ENCODE data around the gene PDE3A.

Gene PDE3A

DNA sequence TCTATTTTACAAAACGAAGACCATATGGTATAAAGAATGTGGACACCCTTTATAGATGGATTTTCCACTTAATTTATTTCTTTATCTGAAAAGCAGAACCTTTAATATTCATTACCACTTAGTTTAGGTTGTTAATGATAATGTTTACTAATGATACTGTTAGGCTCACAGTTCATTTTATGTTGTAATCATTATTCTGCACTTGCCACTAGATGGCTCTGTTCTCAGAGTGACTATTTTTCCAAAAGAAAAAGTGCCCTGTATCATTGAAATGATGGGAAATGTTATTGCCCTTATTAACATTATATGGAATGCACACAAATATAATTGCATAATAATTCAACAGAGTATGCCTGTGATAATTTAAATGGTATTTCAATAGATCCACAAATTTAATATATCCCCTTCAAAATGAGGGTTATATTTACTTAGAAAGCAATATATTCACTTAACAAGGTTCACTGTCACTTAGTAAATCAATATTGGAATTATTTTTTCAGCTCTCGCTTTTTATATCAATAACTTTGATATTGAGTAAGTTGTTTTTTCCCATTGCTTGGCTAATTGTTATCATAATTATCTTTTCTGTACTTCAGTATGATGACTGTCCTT is 95.7 kb downstream of the PDE3A start:
- DNase-seq: no peak

DNA sequence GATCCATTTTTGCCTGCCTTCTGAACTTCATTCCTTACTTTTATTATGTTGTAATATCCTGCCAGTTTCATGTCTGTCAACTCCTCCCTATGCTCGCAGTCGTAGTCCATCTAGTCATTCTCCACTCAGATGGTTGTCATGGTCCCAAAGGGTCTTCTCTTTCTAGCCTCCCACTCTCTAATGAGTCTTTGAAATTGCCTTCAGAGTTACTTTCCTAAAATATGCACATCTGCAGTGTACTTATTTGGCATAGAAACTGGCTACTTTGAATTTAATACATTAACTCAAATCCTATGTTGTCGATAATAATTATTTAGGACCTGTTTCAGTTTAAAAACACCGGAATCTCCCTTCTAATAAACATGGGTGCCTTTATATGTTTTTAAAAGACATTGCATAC is 101.0 kb downstream of the PDE3A start:
- DNase-seq: no peak

DNA sequence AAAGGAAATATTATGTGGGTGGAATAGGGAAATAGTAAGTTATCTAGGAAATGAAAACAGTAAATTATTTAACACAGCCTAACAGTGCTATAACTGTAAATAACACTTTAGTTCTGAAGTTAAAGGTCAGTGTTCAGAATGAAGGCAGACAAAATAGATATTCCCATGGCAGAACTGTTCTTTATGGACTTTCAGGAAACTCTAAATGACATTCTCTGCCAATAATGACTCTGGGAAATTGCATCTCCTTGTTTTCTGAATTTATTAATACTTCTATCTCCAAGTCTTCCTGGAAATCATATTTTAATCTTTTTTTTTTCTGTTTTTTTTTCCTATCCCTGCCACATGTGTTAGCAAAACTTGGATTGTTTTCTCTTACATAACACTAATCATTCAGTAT is 101.4 kb downstream of the PDE3A start:
- DNase-seq: no peak

DNA sequence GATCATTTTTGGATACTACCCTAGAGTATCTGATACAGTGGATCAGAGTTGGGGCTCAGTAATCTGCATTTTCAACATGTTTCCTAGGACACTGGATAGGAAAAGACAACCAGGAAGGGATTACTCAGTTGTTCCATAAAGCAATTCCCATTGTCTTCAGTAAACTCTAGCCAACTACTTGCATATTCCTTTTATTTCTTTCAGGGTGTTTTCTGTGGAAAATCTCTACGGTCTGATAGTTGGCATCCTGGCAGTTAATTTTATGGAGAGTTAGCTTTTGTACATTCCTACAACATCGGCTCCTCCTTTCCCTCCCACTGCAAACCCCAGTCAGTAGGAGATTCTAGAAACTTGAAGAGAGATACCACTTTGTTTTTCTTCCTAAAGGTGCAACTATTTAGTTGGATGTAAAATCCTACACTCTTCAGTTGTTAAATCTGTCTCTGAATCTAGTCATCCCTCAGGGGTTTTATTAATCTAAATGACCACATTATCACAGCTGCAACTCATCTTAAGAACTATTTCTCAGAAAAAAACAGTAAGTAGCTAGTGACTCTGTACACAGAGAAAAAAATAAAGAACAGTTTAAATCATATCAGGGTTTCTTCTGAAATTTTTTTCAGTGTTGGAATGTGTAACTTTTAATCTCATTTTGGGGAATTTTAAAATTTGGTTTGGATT is 103.9 kb downstream of the PDE3A start:
- no peak for DNase-seq

DNA sequence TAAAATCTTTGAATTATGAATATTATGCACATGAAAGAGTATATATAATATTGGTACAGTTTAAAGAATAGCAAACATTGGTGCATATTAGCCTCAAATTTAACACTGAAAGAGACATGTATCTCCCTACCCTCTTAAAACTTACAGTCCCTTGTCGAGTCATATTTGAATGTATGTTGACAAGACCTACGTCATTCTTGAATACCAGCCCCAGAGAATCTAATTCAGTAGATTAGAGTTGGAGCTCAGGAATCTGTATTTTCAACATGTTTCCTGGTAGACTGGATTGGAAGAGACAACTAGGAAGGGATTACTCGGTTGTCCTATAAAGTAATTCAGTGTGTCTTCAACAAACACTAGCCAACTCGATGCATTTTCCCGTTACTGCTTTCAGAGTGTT is 104.8 kb downstream of the PDE3A start:
- DNase-seq: no peak

DNA sequence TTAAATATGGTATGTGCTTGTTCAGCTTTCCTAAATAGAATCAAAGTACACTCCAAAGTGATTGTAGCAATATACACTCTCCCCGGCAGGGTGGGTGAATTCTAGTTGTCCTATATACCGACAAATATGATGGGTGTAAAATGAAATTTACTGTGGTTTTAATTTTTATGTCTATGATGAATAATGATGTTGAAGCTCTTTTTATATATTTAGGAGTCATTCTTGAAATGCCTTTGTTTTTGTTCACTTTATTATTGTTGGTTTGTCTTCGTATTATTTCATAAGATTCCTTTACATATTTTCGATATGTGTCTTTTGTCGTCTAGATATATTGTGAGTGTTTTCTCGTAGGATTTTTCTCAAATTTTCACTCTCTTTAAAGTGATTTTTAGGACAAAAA is 105.7 kb downstream of the PDE3A start:
- no peak for DNase-seq

DNA sequence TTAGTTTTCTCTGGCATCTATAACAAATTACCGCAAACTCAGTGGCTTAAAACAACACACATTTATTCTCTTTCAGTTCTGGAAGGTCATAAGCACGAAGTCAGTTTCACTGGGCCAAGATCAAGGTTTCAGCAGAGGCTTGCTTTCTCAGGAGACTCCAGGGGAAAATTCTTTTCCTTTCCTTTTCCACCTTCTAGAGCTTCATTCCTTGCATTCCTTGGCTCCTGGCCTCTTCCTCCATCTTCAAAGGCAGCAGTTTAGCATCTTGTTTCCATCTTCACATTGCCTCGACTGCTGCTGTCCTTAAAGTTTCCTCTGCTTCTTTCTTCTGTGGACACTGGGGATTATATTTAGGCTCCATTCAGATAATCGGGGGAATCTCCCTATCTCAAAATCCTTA is 106.1 kb downstream of the PDE3A start:
- no peak for DNase-seq

DNA sequence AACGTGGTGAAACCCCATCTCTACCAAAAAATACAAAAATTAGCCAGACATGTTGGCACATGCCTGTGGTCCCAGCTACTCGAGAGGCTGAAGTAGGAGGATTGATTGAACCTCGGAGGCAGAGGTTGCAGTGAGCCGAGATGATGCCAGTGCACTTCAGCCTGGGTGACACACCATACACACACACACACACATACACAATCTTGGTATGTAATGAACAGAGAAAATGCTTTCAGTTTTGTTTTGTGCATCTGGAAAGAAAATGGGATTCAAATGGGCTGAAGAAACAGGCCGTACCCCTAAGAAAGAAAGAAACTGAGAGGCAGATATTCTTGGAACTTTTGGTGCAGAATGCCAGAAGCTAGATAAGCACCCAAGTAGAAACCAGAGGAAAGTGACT is 107.2 kb downstream of the PDE3A start:
- no peak for DNase-seq

DNA sequence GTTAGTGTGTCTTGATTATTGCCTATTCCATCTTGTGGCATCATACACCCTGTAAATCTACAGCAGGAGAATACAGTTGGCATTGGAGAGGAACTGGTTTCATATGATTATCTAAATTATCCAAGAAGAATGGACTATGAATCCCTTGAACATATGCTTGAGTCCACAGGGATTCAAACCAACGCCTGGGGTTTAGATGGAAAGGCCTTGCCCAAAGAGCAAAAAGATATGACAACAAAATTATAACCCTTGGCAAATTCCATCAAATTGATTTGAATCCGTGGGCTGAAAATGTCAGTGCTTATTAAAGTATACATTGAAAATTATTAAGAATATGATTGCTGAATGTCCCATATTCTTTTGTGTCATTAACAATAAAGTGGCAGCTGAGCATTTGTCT is 108.2 kb downstream of the PDE3A start:
- no peak for DNase-seq

DNA sequence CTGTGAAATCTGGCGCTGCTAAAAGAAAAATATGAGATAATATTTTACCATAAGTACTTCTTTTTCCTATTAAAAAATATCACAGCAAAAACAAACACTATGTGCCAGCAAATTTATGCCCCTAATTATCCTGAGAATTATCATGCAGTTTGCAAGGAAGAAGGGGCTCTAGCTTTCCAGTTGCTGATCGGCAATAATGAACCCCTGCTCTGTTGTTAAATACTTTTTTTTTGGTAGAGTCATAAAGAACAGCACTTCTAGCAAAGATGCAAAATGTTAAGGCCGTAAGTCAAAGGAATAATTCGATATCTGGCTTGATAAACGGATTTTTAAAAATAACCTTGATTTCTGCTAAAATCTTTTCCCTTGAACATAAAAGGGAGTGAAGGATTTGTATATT is 108.9 kb downstream of the PDE3A start:
- no peak for DNase-seq

DNA sequence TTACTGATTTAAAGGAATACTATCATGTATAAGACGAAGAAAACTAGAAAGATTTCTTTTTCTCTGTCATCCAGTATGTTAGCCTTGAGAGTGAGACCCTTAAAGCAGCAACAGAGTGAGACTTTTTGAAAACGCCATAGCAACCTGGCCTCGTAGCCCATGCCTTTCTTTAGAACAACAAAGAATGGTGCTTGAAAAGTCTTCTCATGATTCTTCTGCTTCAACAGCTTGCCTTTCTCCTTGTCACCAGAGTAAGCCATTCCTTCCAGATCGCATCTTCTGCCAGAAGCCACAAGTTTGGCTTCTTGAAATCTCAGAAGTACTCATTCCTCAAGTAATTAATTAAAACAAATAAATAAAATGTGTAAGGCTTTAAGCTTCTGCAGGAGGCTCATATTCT is 109.3 kb downstream of the PDE3A start:
- DNase-seq: no peak

DNA sequence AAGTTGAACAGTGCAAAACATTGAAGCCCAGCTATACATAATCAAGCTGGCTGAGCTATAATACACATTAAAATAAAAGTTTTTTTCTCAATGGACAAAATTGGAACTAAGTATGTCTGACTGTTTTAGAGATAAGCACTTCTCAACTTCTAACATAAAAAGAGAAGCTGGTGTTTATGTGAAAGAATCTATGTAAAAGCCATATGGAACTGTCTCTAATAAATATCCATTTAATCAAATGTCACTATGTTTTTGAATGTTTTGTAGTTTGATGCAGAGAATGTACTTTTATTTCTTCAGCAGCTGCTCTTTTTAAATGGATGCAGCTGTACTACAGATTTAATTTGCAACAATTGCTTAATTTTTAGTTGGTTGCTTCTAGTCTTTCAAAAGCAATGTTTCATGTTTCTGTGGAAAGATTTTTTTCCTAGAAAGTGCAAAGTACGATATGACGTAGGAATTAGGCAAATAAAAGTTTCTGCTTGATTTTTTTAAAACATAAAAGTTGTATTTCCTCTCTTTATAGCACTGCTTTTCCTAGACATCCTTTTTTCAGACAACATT is 114.2 kb downstream of the PDE3A start:
- DNase-seq: no peak

DNA sequence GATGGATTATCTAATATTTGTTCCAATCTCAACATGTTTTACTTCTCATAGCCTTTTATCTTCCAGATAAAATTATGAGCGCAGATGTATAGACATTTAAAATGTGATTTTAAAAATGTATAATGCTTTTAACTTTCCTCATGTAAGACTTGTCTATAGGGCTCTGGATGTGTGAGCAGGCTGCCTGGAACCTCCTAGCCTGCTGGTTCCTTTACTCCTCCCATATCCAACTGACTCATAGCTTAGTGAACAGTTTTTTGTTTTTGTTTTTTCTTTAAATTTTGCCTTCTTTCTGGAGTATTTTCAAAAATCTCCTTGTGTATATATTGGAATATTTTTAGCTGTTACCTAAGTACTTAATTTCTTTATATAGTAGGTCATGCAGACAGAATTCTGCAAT is 115.4 kb downstream of the PDE3A start:
- DNase-seq: no peak

DNA sequence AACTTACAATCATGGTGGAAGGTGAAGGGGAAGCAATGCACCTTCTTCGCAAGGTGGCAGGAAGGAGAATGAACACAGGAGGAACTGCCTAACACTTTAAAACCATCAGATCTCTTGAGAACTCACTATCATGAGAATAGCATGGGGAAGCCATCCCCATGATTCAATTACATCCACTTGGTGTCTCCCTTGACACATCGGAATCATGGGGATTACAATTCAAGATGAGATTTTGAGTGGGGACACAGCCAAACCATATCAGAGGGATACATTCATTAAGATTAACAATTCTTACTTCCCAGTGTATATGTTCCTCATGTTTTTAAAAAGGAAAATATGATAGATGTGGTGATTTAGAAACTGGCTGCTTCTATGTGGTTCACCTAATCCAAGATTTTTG is 117.9 kb downstream of the PDE3A start:
- no peak for DNase-seq

DNA sequence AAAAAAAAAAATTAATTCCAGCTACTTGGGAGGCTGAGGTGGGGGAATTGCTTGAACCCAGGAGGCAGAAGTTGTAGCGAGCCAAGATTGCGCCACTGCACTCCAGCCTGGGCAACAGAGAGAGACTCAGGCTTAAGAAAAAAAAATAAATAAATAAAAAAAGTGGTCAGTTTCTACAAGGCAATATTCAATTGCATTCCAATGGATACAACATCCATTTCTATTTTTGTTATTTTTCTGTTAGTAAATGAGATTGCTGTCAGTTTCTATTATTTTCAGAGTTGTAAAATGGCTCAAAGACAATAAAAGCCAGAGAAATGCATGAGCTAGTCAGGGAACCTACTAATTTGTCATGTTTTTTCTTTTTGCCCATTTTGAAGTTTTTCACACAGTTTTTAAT is 119.2 kb downstream of the PDE3A start:
- DNase-seq: no peak

DNA sequence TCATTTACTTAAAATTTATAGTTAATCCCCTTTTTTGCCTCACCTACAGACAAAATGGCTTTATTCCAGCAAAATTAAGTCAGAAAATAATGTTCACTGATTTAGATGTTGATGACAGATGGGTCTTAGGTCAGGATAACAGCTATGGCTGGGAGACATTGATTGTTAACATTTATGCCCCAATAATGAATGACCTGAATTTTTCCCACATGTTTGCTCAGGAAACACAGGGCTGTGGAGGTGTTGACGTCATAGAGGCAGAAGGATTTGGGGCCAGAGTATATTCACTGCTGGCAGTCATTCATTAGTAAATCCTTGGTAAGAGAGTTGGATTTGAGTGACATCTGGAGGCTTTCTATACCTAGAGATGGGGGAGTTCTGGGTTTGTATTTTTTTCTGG is 121.3 kb downstream of the PDE3A start:
- no peak for DNase-seq

DNA sequence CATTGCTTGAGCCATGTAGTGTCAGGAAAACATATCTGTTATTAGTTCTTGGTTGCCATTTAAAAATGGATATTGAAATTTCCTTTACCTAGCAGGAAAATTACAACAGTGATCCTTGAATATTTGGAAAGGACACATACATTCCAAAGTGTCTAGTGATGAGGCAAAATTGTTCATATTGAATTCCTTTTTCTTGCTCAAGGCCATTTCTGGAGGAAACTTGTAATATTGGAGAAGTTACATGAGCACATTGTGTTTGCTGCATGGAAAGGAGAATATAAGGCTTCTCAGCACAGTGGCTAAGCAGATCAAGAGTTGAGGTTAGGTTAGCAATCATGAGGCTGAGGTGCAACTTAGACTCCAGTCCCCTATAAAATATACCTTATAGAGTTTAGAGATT is 121.9 kb downstream of the PDE3A start:
- no peak for DNase-seq

DNA sequence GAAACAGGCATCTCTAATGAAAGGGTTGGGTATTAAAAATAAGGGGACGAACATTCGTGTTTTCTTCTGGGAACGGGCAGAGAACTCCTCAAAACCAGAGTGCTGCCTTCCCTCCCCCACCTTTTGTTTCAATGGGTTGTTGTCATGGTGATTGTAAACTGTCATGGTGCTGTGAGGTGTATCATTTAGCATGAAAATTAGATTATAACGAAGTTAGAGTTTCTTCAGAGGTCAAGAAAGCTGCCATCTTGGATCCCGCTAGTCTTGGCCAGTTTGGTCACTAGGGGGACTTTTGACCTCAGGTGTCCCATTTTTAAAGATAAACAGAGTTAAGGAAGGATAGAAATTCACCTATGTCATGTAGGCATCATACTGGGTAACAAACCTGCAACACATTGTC is 123.0 kb downstream of the PDE3A start:
- no peak for DNase-seq

DNA sequence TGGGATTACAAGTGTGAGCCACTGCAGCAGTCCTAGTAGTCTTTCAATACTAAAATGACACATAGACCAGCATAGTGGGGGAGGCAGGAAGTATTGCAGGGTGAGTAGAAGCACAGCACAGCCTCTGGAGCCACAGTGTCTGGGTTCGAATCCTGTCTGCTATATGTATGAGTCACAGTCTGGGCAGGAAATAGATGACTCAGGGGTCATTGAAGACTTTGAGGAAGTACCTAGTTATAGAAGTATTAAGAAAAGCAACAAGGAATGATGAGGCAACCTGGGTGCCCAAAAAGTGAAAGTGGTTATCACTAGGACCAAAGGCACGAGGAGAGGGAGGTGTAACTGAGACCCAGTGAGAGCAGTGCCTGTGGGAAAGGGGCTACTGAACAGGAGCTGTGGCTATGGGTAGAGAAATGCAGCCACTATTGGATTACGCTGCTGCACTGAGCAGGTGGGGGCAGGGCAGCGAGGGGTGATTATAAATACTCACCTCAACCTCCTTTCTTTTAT is 124.0 kb downstream of the PDE3A start:
- peak in 1 of 2 donors; percentile 12 for DNase-seq

DNA sequence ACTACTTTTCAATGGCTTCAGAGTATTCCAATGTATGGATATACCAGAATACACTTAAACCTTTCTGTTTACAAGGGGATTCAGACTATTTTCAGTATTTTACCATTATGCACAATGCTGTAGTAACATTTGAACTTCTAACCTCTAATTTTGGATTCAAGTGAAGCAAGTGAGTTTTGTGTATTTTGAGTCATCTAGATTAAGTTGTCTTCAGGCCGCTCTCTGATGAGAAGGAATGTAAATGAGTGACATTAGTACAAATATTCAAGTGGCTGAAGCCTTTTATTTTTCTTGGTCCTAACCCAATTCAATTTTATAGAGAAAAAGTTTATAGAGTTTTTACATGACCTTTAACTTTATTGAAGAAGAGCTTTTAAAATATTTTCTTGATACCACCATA is 125.6 kb downstream of the PDE3A start:
- DNase-seq: no peak

DNA sequence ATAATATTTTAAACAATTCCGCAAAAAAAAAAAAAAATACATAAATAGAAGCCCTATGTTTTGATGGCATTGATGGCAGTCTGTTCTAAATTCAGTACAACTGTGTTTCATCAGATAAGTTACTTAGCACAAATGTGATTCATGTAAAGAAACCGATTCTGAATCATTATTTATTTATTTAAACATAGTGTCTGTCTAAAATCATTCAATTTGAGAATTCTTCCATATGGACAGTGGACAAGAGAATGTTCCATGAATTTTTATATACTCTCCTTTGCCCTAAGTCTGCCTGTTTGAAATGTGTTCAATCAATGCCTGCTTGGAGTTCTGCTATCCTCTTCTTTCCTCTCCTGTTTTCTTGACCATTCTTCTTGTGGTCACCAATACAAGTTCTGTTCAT is 126.5 kb downstream of the PDE3A start:
- no peak for DNase-seq

DNA sequence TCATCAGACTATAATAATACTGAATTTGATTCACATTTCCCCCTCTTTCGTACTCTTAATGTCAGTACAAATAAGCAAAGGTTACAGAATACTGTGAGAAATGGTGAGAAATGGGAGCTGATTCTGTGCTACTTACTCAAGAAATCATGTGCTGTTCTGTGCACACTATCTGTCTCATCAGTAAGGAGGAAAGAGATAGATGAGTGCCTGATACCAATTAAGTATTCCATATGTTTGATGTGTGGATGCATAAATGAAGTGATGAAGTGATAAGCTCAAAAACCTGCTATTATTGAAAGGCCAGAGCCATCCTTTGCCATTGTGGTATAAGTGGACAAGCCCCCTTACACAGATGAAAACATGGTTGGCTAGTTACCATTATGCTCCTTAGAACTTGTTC is 127.7 kb downstream of the PDE3A start:
- DNase-seq: no peak

DNA sequence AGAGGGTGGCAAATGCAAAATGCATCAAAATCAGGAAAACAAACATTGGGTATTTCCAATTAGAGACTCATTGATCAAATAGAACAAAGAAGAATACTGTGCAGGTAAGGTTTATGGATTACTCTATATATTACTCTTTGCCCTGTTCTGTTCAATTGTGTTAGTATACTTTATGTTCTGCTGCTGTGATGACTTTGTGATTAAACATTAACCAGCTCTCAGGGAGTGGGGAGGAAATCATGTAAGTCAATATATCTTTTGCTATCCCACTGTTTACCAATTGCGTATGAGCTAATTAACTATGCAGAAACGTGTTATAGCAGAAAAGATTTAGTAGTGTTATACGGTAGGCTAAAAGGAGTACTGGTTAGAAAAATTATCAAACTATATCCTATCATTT is 129.4 kb downstream of the PDE3A start:
- DNase-seq: no peak

DNA sequence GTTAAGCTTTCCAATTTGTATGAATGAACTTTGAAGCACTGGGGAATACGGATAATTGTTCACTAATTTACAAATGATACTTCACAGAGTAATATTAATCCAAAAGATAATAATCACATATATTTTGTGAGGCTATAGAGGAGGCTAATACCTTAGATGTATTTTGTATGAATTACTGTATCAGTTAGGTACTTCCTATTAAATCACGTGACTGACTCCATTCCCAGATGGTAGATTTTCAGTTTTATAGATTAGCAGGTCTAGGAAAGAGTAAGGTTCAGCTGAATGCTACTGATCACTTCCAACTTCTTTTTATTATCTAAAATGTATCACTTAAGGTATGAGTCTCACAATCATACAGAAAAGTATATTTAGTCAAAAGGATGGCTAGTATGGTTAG is 133.6 kb downstream of the PDE3A start:
- DNase-seq: no peak

DNA sequence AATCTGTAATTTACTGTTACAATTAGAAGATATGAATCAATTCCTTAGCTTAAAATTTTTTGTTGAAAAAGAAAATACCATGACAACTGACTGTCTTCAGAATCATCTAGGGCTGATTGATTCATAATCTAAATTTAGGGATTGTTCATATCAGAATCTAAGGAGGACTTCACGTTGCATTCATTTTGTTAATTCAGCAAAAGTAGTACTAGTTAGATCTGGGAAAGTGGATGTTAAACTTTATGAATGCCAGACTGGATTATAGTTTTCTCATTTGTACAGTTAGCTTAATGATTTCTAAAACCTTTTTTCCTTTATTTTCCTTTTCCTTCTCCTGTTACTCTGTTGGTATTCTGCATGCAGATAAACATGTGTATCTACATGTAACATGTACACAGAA is 135.5 kb downstream of the PDE3A start:
- DNase-seq: no peak
